Activated T-cell treated with anti-CD3 and anti-CD28 coated beads, Interleukin-2, amount 50 U/mL, for 72 hours (primary cell): ENCODE results near the gene MARK4. TPM values are rescaled to one million over a fixed set of nuclear protein-coding genes. Genes with fewer than 3 reads are reported as not detected.
A peak's percentile ranks its signal among the peaks of the same experiment; 100 is the strongest.

ENCODE experiments used
- ATAC-seq, 2 donors: fragments of 150-1000 bp; cut with Tn5 transposase; replicated peaks in 1 of 2; 2 replicates each; pipeline ENCODE4 v1.10.0; 2021; ENCODE audit warnings: moderate library complexity in 2 of 2, mild to moderate bottlenecking in 1 of 2
- DNase-seq, 2 donors: peaks; one replicate each; pipeline ENCODE4 v3.0.0; 2021 to 2022; ENCODE audit warnings: mixed read lengths in 1 of 2
- H3K27ac Mint-ChIP-seq: one replicate; pipeline ENCODE4 v1.8.0; 2022; ENCODE audit warnings: mild to moderate bottlenecking, moderate library complexity, mixed read lengths
- H3K27me3 Mint-ChIP-seq: one replicate; pipeline ENCODE4 v1.8.0; 2022; ENCODE audit warnings: low read depth, mixed read lengths
- H3K36me3 Mint-ChIP-seq, 2 donors: one replicate each; pipeline ENCODE4 v1.8.0; 2022; ENCODE audit warnings: mixed read lengths in 2 of 2, mild to moderate bottlenecking in 1 of 2; ENCODE audit not compliant: insufficient read depth in 2 of 2
- H3K4me1 Mint-ChIP-seq: one replicate; pipeline ENCODE4 v1.8.0; 2022; ENCODE audit warnings: low read depth, mixed read lengths
- H3K4me3 Mint-ChIP-seq, 2 donors: one replicate each; pipeline ENCODE4 v1.8.0; 2022; ENCODE audit warnings: mild to moderate bottlenecking in 2 of 2, mixed read lengths in 2 of 2, moderate library complexity in 2 of 2
- H3K9me3 Mint-ChIP-seq, 2 donors: one replicate each; pipeline ENCODE4 v1.8.0; 2022; ENCODE audit warnings: mixed read lengths in 2 of 2
- total RNA-seq, 2 donors: library from RNA; stranded (reverse); gene quantifications; one replicate each; pipeline ENCODE4 v1.2.3, GENCODE V29; 2022

MARK4 gene
- total RNA-seq: 10 to 100 TPM; 25.3 to 37.9 TPM

GRCh38 chr19:45250832-45251451 lies at the start of gene MARK4:
MARK4 (plus strand) TSS chr19:45251271; CDS start chr19:45251589, 318 bp downstream.
- peaks cover 53% of the 10 kb centered on the region for H3K4me1 Mint-ChIP-seq
- H3K27me3 Mint-ChIP-seq: no peaks in the 10 kb centered on the region
- H3K9me3 Mint-ChIP-seq: no peaks in the 10 kb centered on the region
- DNase-seq: peak; percentile 58 to 63
- peak within 1 kb of the TSS; percentile 90 to 96 for H3K4me3 Mint-ChIP-seq
- no peaks in the 10 kb centered on the region for H3K36me3 Mint-ChIP-seq
- peak within 1 kb of the TSS; percentile 92 for H3K27ac Mint-ChIP-seq
- ATAC-seq: peak; percentile 83 to 85

- no peak overlapping the region for H3K4me3 Mint-ChIP-seq
- H3K27me3 Mint-ChIP-seq: no peaks in the 10 kb centered on the region
- H3K27ac Mint-ChIP-seq: no peak overlapping the region
- no peaks in the 10 kb centered on the region for H3K9me3 Mint-ChIP-seq
- no peaks in the 10 kb centered on the region for H3K36me3 Mint-ChIP-seq
- DNase-seq (no peak), ATAC-seq (no peak)
- no peaks in the 10 kb centered on the region for H3K4me1 Mint-ChIP-seq
Measured at GRCh38 chr19:45202637-45203036, 48.4 kb upstream of the MARK4 start.

GRCh38 chr19:45205810-45206209 lies 45.3 kb upstream of the MARK4 start:
- H3K9me3 Mint-ChIP-seq: no peaks in the 10 kb centered on the region
- H3K4me1 Mint-ChIP-seq: no peaks in the 10 kb centered on the region
- no peaks in the 10 kb centered on the region for H3K36me3 Mint-ChIP-seq
- H3K4me3 Mint-ChIP-seq: no peak overlapping the region
- DNase-seq (no peak), ATAC-seq (no peak)
- H3K27ac Mint-ChIP-seq: no peak overlapping the region
- peaks cover 2% of the 10 kb centered on the region for H3K27me3 Mint-ChIP-seq

DNA sequence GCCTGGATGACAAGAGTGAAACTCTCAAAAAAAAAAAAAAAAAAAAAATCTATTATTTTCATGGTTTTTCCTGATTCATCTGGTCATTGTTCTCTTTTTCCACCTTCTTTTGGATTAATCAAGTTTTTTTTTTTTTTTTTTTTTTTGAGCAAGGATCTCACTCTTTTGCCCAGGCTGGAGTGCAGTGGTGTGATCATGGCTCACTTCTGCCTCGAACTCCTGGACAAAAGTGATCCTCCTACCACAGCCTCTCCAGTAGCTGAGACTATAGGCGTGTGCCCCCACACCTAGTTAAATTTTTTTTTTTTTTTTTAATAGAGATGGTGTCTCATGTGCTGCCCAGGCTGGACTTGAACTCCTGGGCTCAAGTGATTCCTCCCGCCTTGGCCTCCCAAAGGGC lies 44.7 kb upstream of the MARK4 start:
- Mint-ChIP-seq H3K9me3 (no peaks in the 10 kb centered on the region), H3K4me1 (no peaks in the 10 kb centered on the region)

DNA sequence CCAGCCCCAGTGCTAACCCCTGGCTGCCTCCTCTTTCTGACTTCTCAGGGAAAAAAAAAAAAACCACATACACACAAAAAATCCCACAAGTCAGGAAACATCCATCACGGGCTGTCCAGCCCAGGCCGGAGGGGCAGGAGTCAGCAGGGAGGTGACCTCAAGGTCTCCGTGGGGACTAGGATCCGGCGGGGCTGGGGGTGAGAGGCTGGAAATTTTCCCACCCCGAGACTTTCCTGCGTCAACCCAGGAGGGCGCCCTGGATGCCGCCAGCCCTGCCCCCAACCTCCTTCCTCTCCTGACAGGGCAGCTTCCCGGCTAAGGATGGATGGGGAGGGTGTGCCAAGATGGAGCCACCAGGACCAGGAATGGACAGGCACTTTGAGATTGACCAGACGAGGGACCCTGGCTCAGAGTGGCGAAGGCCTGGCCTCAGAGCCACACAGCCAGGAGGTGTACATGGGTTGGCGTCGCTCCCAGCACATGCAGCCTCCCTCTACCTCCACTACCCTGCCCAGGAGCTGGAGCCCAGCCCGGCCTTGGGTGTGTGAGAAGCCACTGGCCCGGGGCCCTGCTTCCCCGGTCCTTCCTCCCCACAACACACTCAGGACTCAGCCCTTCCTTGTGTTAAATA lies 39.2 kb upstream of the MARK4 start:
- no peaks in the 10 kb centered on the region for H3K36me3 Mint-ChIP-seq
- no peak overlapping the region for H3K4me3 Mint-ChIP-seq
- peaks cover 8% of the 10 kb centered on the region for H3K4me1 Mint-ChIP-seq
- no peak overlapping the region for H3K27ac Mint-ChIP-seq
- peaks cover 42% of the 10 kb centered on the region for H3K27me3 Mint-ChIP-seq
- DNase-seq (no peak), ATAC-seq (no peak)
- H3K9me3 Mint-ChIP-seq: no peaks in the 10 kb centered on the region

More for the DNA sequence above, 44.7 kb upstream of the MARK4 start:
- no peak overlapping the region for H3K4me3 Mint-ChIP-seq
- DNase-seq (no peak), ATAC-seq (no peak)
- H3K27ac Mint-ChIP-seq: no peak overlapping the region
- H3K27me3 Mint-ChIP-seq: peaks cover 7% of the 10 kb centered on the region
- no peaks in the 10 kb centered on the region for H3K36me3 Mint-ChIP-seq

DNA sequence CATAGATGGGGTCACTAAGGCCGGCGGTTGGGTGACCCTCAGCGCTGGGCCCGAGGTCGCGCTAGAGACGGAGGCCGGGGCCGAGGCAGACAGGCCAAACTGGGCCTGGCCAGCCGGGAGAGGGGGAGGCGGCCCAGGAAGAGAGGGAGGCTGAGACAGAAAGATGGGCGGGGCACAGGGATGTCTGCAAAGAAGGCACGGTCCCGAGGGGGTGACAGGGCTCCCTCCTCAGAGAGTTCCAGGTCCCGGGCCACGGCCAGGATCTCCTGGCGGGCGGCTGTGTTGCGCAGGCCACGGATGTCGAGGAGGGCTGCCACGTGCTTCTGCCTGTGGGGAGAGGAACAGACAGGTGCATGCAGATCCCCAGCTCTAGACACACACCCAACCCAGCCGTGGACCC lies 38.0 kb upstream of the MARK4 start:
- no peak overlapping the region for H3K27ac Mint-ChIP-seq
- peaks cover 50% of the 10 kb centered on the region for H3K27me3 Mint-ChIP-seq
- no peaks in the 10 kb centered on the region for H3K36me3 Mint-ChIP-seq
- H3K4me1 Mint-ChIP-seq: peaks cover 8% of the 10 kb centered on the region
- ATAC-seq (no peak), DNase-seq (no peak)
- H3K9me3 Mint-ChIP-seq: no peaks in the 10 kb centered on the region
- no peak overlapping the region for H3K4me3 Mint-ChIP-seq

GRCh38 chr19:45215391-45216191 lies 35.5 kb upstream of the MARK4 start:
- Mint-ChIP-seq H3K4me3 (no peak overlapping the region), H3K9me3 (no peaks in the 10 kb centered on the region), H3K27me3 (peaks cover 64% of the 10 kb centered on the region), H3K27ac (no peak overlapping the region), H3K4me1 (peaks cover 8% of the 10 kb centered on the region), H3K36me3 (no peaks in the 10 kb centered on the region)
- no peak for ATAC-seq
- no peak for DNase-seq

- Mint-ChIP-seq H3K36me3 (no peaks in the 10 kb centered on the region), H3K4me3 (no peak overlapping the region), H3K27me3 (peaks cover 58% of the 10 kb centered on the region), H3K9me3 (no peaks in the 10 kb centered on the region), H3K4me1 (peaks cover 8% of the 10 kb centered on the region), H3K27ac (no peak overlapping the region)
- DNase-seq (no peak), ATAC-seq (no peak)
Measured at GRCh38 chr19:45216667-45217066, 34.4 kb upstream of the MARK4 start.

DNA sequence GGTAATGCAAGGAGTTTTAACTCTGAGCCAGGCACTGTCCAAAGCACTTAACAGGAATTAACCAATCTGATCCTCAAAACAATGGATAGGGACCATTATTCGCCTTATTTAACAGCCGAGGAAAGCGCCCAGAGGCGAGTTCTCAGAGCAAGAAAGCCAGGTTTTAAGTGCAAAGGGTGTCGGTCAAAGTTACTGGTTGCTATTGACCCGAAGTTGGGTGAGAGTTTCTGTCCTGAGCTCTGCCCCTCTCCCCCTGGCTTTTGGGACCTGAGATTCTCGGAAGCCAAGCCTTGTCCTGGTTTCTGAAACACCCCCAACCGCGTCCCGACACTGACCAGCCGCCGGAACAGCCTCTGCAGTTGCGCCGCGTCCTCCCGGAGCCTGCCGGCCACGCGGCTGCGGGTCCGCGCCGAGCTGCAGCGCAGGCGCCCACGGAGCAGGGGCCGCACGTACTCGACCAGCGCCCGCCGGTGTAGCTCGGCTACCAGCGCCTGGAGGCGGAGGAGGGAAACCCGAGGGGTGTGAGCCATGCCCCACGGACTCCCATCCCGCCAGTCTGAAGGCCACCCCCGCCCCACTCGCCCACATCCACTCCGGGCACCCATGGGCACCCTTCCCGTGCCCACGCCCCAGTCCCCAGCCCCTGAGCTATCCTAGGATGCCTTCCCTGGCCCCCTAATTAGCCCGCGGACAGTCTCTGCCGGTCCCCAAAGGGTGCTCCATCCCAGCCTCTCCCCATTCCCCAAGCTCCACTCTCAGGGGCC lies 33.7 kb upstream of the MARK4 start:
- H3K9me3 Mint-ChIP-seq: no peaks in the 10 kb centered on the region
- no peak overlapping the region for H3K4me3 Mint-ChIP-seq
- H3K27me3 Mint-ChIP-seq: peaks cover 62% of the 10 kb centered on the region

GRCh38 chr19:45217957-45218334 lies 33.1 kb upstream of the MARK4 start:
- Mint-ChIP-seq H3K9me3 (no peaks in the 10 kb centered on the region), H3K27ac (no peak overlapping the region), H3K4me3 (no peak overlapping the region), H3K27me3 (peaks cover 63% of the 10 kb centered on the region), H3K36me3 (no peaks in the 10 kb centered on the region), H3K4me1 (peaks cover 8% of the 10 kb centered on the region)
- ATAC-seq (no peak), DNase-seq (no peak)

More for the DNA sequence above, 33.7 kb upstream of the MARK4 start:
- DNase-seq: no peak
- peaks cover 8% of the 10 kb centered on the region for H3K4me1 Mint-ChIP-seq
- no peak overlapping the region for H3K27ac Mint-ChIP-seq
- ATAC-seq: no peak
- no peaks in the 10 kb centered on the region for H3K36me3 Mint-ChIP-seq

DNA sequence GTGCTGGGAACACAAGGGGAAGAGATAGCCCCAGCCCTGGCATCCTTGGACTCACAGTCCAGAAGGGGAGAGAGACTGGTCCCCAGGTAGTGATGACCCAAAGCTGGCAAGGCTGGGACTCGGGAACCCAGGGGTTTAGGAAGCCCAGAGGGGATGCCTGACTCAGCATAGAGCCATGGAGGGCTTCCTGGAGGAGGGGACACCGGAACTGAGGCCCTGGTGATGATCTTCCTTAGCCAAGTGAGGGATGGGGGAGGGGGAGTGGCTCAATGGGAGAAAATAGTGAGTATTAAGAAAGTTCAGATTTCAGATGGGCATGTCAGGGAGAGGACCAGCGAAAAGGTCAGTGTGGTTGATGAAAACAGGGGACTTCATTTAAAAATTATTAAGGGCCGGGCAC lies 32.6 kb upstream of the MARK4 start:
- H3K36me3 Mint-ChIP-seq: no peaks in the 10 kb centered on the region
- H3K9me3 Mint-ChIP-seq: no peaks in the 10 kb centered on the region
- no peak overlapping the region for H3K27ac Mint-ChIP-seq
- H3K27me3 Mint-ChIP-seq: peaks cover 64% of the 10 kb centered on the region
- no peak for DNase-seq
- H3K4me1 Mint-ChIP-seq: peaks cover 8% of the 10 kb centered on the region
- ATAC-seq: no peak
- no peak overlapping the region for H3K4me3 Mint-ChIP-seq

DNA sequence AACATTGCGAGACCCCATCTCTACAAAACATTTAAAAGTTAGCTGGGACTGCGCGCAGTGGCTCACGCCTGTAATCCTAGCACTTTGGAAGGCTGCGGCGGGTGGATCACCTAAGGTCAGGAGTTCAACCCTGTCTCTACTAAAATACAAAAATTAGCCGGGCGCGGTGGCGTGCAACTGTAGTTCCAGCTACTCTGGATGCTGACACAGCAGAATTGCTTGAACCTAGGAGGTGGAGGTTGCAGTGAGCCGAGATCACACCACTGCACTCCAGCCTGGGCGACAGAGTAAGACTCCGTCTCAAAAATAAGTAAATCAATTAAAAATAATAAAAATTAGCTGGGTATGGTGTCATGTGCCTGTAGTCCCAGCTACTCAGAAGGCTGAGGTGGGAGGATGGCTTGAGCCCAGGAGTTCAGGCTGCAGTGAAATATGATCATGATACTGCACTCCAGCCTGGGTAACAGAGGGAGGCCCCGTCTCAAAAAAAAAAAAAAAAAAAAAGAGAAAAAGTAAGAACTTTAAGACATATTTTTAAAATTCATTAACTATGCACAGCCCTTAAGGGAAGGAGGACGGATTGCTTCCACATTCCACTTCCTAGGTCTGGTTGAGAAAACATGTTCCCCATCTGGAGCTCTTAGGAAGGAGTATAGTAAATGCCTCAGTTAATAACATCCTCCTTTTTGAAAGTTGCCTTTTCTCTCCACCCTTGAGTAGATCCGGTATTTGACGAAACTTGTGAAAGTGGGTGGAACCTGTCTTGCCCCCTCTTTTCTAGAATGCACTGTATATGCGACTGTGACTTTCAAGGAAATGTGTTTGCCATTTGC lies 31.9 kb upstream of the MARK4 start:
- DNase-seq (no peak), ATAC-seq (no peak)
- Mint-ChIP-seq H3K4me1 (peaks cover 8% of the 10 kb centered on the region), H3K9me3 (no peaks in the 10 kb centered on the region), H3K27ac (no peak overlapping the region), H3K36me3 (no peaks in the 10 kb centered on the region), H3K27me3 (peaks cover 62% of the 10 kb centered on the region), H3K4me3 (no peak overlapping the region)
